ENCODE results near the gene PTTG1IP. TPM values are rescaled to one million over a fixed set of nuclear protein-coding genes. Genes with fewer than 3 reads are reported as not detected.

The PTTG1IP gene
- total and polyA plus RNA-seq, 8 donors: 61.3 to 253 (median 114) TPM

DNA sequence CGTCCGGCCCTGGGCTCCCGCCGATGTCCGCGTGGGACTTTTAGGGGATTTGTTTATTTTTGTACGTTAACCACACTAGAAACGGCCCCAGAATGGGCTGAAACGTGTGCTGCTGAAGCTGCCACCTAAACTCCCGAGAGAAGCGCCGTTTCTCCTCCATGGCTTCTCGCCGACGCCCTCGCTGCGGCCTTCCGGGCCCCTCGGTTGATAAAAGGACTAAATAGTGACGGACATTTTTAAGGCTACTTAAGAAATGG lies 678 bp upstream of the PTTG1IP start:
- Histone ChIP-seq H3K9me3 (no peaks in the 10 kb centered on the region), H3K36me3 (no peaks in the 10 kb centered on the region), H3K4me3 (peak overlapping the region; percentile 91 to 98 (median 95)), H3K27ac (peak overlapping the region; percentile 96 to 99 (median 97)), H3K4me1 (peaks cover 43 to 61% (median 48%) of the 10 kb centered on the region in 4 donors), H3K27me3 (no peaks in the 10 kb centered on the region)
- 1 to 4% (median 2%) methylated on average over 14 to 20 of the region's 20 CpGs for WGBS, 5 donors
- TF ChIP-seq POLR2A (IDR thresholded peaks at IDR 0.05) (no peak), EP300 (IDR thresholded peaks at IDR 0.05) (no peak), POLR2AphosphoS5 (IDR thresholded peaks at IDR 0.05) (no peak), CTCF (IDR thresholded peaks at IDR 0.05) (no peak)
- intact Hi-C loops (cut with DNase I; ENCODE audit: low total_unique reads): no loop called here
- DNase-seq: no peak

GRCh38 chr21:44872649-44873355 lies 688 bp downstream of the PTTG1IP start:
- no peaks in the 10 kb centered on the region for H3K27me3 ChIP-seq
- no peaks in the 10 kb centered on the region for H3K36me3 ChIP-seq
- 0 to 1% (median 1%) methylated on average over 25 to 65 of the region's 65 CpGs for WGBS, 5 donors
- intact Hi-C loops (cut with DNase I; ENCODE audit: low total_unique reads): no loop called here
- H3K27ac ChIP-seq: peak overlapping the region; percentile 96 to 99 (median 97)
- peak overlapping the region; percentile 91 to 98 (median 95) for H3K4me3 ChIP-seq
- no peaks in the 10 kb centered on the region for H3K9me3 ChIP-seq
- peaks cover 57 to 74% (median 61%) of the 10 kb centered on the region in 4 donors for H3K4me1 ChIP-seq
- no peak for TF ChIP-seq POLR2A (IDR thresholded peaks at IDR 0.05)
- TF ChIP-seq CTCF (IDR thresholded peaks at IDR 0.05): no peak
- no peak for TF ChIP-seq EP300 (IDR thresholded peaks at IDR 0.05)
- no peak for TF ChIP-seq POLR2AphosphoS5 (IDR thresholded peaks at IDR 0.05)
- peak; percentile 38 to 73 for DNase-seq

- intact Hi-C loops (cut with DNase I; ENCODE audit: low total_unique reads): no loop called here
- TF ChIP-seq POLR2AphosphoS5 (IDR thresholded peaks at IDR 0.05) (no peak), POLR2A (IDR thresholded peaks at IDR 0.05) (no peak), CTCF (IDR thresholded peaks at IDR 0.05) (no peak), EP300 (IDR thresholded peaks at IDR 0.05) (no peak)
- no peaks in the 10 kb centered on the region for H3K9me3 ChIP-seq
- H3K4me3 ChIP-seq: peak overlapping the region; percentile 91 to 98 (median 95)
- H3K36me3 ChIP-seq: no peaks in the 10 kb centered on the region
- peak overlapping the region; percentile 96 to 99 (median 97) for H3K27ac ChIP-seq
- H3K27me3 ChIP-seq: no peaks in the 10 kb centered on the region
- no peak for DNase-seq
- WGBS, 5 donors: 3 to 8% (median 6%) methylated on average over 3 of the region's 3 CpGs
- peaks cover 62 to 79% (median 66%) of the 10 kb centered on the region in 4 donors for H3K4me1 ChIP-seq
These were observed 1.2 kb downstream of the PTTG1IP start for GRCh38 chr21:44872323-44872648.

DNA sequence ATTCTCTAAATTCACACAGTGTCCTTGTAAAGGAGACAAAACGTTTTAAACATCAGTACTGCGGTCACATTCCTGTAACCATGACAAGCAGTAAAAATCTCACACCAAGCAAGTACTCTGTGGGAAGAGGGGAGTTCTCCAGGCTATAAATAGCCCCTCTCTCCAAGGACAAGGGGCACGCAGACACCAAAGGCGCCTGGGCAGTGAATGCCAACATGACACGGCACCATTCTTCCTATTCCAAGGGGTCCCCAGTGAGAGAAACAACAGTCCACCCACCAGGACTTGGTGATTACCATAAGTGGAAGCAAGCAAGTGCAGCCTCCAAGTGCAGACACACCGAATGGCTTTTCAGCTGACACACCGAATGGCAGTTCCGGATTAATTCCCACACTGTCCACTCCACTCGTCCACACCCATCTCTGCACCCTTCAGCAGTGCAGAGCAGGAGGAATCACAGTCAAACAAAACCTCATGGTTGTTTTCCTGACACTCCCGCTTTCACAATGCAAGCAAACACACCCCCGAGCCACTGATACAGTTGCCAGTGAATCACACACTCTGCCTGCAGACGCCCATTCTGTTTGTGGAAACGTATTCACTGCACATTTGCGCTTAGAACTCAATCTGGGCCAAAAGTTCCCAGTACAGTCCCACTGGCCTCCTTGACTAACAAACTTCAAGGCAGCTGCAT lies 1.8 kb downstream of the PTTG1IP start:
- H3K36me3 ChIP-seq: peaks cover 0 to 5% (median 0%) of the 10 kb centered on the region in 4 donors
- intact Hi-C loops (cut with DNase I; ENCODE audit: low total_unique reads): no loop called here
- no peaks in the 10 kb centered on the region for H3K9me3 ChIP-seq
- no peaks in the 10 kb centered on the region for H3K27me3 ChIP-seq
- H3K4me3 ChIP-seq: peak overlapping the region; percentile 91 to 98 (median 95)
- WGBS, 5 donors: 20 to 25% (median 25%) methylated on average over 14 of the region's 14 CpGs
- TF ChIP-seq POLR2AphosphoS5 (IDR thresholded peaks at IDR 0.05) (peak in 2 of 3 donors; percentile 84 to 87), POLR2A (IDR thresholded peaks at IDR 0.05) (no peak), CTCF (IDR thresholded peaks at IDR 0.05) (no peak), EP300 (IDR thresholded peaks at IDR 0.05) (no peak)
- H3K27ac ChIP-seq: peak overlapping the region; percentile 96 to 99 (median 97)
- peak; percentile 68 to 87 for DNase-seq
- peaks cover 67 to 85% (median 71%) of the 10 kb centered on the region in 4 donors for H3K4me1 ChIP-seq

All from stomach (tissue), 9 donors.